ENCODE results near the gene NELL1.

The NELL1 gene

DNA sequence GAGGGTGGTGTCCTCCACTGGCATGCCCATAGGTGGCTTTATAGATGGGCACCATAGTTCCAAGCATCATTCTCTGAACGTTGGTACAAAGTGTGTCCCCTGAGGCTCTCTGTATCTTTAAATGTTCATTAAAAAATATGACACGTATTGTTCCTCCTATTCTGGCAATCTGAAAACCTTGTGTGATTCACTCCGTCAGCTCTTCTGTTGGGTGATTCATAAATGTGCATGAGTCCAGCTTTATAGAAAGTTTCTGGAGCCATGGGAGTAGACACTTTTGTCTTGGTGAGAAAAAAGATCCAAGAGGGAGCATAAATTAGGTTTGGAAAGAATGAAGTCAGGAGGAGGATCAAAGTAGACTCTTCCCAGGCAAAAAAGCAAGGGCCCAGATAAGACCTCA lies 728.8 kb downstream of the NELL1 start:
- H3K4ac ChIP-seq (ENCODE audit: low read depth, low read length): no peak overlapping the region
- H4K5ac ChIP-seq (ENCODE audit: low read length): no peak overlapping the region
- no peak overlapping the region for H3K9ac ChIP-seq (ENCODE audit: low read length)
- no peak overlapping the region for H2BK15ac ChIP-seq (replicated peaks; ENCODE audit: low read depth)
- H2BK120ac ChIP-seq (ENCODE audit: low read depth, low read length): no peak overlapping the region
- H2BK5ac ChIP-seq (ENCODE audit: low read length): no peak overlapping the region
- H3K4me3 ChIP-seq (ENCODE audit: low read length): no peak overlapping the region
- no peak overlapping the region for H3K4me2 ChIP-seq (ENCODE audit: low read length)
- H4K8ac ChIP-seq (ENCODE audit: low read depth, low read length): no peak overlapping the region
- no peaks in the 10 kb centered on the region for H3K27me3 ChIP-seq (ENCODE audit: insufficient read depth, low read length, poor library complexity)
- H3K23ac ChIP-seq (ENCODE audit: low read length): no peak overlapping the region
- H3K27ac ChIP-seq (ENCODE audit: low read depth, low read length): no peak overlapping the region
- no peaks in the 10 kb centered on the region for H3K36me3 ChIP-seq (ENCODE audit: control insufficient read depth, insufficient read depth, low read length)
- H3K79me1 ChIP-seq (ENCODE audit: low read length): no peaks in the 10 kb centered on the region
- WGBS (ENCODE audit: extremely low coverage, insufficient coverage, low lambda C conversion rate): no CpG with 5 or more reads among the region's 3 CpGs
- H3K79me2 ChIP-seq (ENCODE audit: control insufficient read depth, insufficient read depth, low read length): no peaks in the 10 kb centered on the region
- DNase-seq: no peak
- no peaks in the 10 kb centered on the region for H3K4me1 ChIP-seq (ENCODE audit: control insufficient read depth, low read depth, low read length)
- no peak overlapping the region for H2AK5ac ChIP-seq (ENCODE audit: low read length)
- H3K56ac ChIP-seq (ENCODE audit: low read length): no peak overlapping the region
- H3K18ac ChIP-seq (ENCODE audit: low read length): no peak overlapping the region

DNA sequence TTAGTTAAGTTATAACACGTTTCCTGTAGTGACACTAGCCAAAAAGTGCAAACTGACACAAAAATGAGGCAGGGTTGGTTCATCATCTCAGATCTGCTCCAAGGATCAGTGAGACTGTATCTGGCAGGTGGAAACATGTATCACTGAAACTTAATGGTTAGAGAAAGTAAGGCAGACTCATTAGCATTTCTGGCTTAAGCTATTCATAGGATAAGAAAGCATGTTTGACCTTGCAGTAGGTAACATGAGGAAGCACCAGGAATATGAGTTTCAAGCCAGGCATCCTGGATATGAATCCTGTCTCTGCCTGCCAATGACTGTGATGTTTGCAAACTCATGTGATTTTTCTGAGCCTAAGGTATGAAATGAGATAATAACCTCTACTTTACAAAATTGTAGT lies 732.1 kb downstream of the NELL1 start:
- no peaks in the 10 kb centered on the region for H3K36me3 ChIP-seq (ENCODE audit: control insufficient read depth, insufficient read depth, low read length)
- WGBS (ENCODE audit: extremely low coverage, insufficient coverage, low lambda C conversion rate): no CpG with 5 or more reads among the region's 1 CpG
- DNase-seq: no peak
- no peak overlapping the region for H4K8ac ChIP-seq (ENCODE audit: low read depth, low read length)
- no peak overlapping the region for H3K56ac ChIP-seq (ENCODE audit: low read length)
- no peak overlapping the region for H3K9ac ChIP-seq (ENCODE audit: low read length)
- H3K23ac ChIP-seq (ENCODE audit: low read length): no peak overlapping the region
- no peak overlapping the region for H3K4ac ChIP-seq (ENCODE audit: low read depth, low read length)
- H3K79me2 ChIP-seq (ENCODE audit: control insufficient read depth, insufficient read depth, low read length): no peaks in the 10 kb centered on the region
- no peak overlapping the region for H4K5ac ChIP-seq (ENCODE audit: low read length)
- no peak overlapping the region for H2BK120ac ChIP-seq (ENCODE audit: low read depth, low read length)
- no peak overlapping the region for H3K4me2 ChIP-seq (ENCODE audit: low read length)
- H2AK5ac ChIP-seq (ENCODE audit: low read length): no peak overlapping the region
- no peaks in the 10 kb centered on the region for H3K27me3 ChIP-seq (ENCODE audit: insufficient read depth, low read length, poor library complexity)
- H3K18ac ChIP-seq (ENCODE audit: low read length): no peak overlapping the region
- H3K4me3 ChIP-seq (ENCODE audit: low read length): no peak overlapping the region
- no peak overlapping the region for H3K27ac ChIP-seq (ENCODE audit: low read depth, low read length)
- H2BK5ac ChIP-seq (ENCODE audit: low read length): no peak overlapping the region
- no peaks in the 10 kb centered on the region for H3K79me1 ChIP-seq (ENCODE audit: low read length)
- H3K4me1 ChIP-seq (ENCODE audit: control insufficient read depth, low read depth, low read length): no peaks in the 10 kb centered on the region
- H2BK15ac ChIP-seq (replicated peaks; ENCODE audit: low read depth): no peak overlapping the region

DNA sequence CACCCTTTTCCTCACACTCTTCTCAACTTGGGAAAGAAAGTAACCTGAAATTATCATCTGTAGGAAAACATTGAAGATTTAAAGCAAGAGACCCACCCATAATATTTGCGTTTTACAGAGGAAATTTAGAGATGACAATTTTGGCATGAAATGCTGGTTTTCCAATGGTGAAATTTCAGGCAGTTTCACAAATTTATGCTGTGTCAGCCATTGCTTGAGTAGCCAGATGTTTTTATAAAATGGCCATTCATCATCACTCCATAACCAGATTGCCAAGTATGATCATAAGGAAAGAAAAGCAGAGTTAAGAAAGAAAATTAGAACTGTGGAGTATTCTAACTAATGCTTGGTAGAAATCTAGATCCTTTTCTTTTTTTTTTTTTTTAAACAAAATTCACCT lies 732.9 kb downstream of the NELL1 start:
- no peak overlapping the region for H2AK5ac ChIP-seq (ENCODE audit: low read length)
- H2BK120ac ChIP-seq (ENCODE audit: low read depth, low read length): no peak overlapping the region
- H3K79me1 ChIP-seq (ENCODE audit: low read length): no peaks in the 10 kb centered on the region
- no peaks in the 10 kb centered on the region for H3K36me3 ChIP-seq (ENCODE audit: control insufficient read depth, insufficient read depth, low read length)
- H4K5ac ChIP-seq (ENCODE audit: low read length): no peak overlapping the region
- no peak overlapping the region for H3K4ac ChIP-seq (ENCODE audit: low read depth, low read length)
- no peak overlapping the region for H3K18ac ChIP-seq (ENCODE audit: low read length)
- H3K23ac ChIP-seq (ENCODE audit: low read length): no peak overlapping the region
- no peak overlapping the region for H3K27ac ChIP-seq (ENCODE audit: low read depth, low read length)
- no peak for DNase-seq
- no peak overlapping the region for H2BK15ac ChIP-seq (replicated peaks; ENCODE audit: low read depth)
- no peaks in the 10 kb centered on the region for H3K27me3 ChIP-seq (ENCODE audit: insufficient read depth, low read length, poor library complexity)
- H3K4me2 ChIP-seq (ENCODE audit: low read length): no peak overlapping the region
- H3K9ac ChIP-seq (ENCODE audit: low read length): no peak overlapping the region
- no peak overlapping the region for H3K4me3 ChIP-seq (ENCODE audit: low read length)
- H3K79me2 ChIP-seq (ENCODE audit: control insufficient read depth, insufficient read depth, low read length): no peaks in the 10 kb centered on the region
- no peak overlapping the region for H2BK5ac ChIP-seq (ENCODE audit: low read length)
- WGBS (ENCODE audit: extremely low coverage, insufficient coverage, low lambda C conversion rate): no CpG with 5 or more reads among the region's 1 CpG
- H4K8ac ChIP-seq (ENCODE audit: low read depth, low read length): no peak overlapping the region
- H3K4me1 ChIP-seq (ENCODE audit: control insufficient read depth, low read depth, low read length): no peaks in the 10 kb centered on the region
- H3K56ac ChIP-seq (ENCODE audit: low read length): no peak overlapping the region

DNA sequence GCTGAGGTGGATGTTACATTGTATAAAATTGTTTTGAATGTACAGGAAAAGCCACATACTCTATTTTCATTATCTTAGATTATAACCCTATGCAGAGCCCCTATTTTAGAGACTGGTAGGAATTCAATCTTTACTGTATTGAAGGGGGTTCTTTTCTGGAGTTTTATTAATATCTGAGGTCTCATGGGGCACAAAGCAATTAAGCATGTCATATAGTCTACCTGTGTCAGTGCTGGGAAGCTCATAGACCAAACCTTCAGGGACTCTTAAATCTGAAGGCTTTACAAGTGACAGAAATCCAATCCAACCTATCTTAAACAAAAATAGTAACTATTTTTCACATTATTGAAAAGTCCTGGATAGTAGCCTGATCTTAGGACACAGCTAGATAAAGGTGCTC lies 733.7 kb downstream of the NELL1 start:
- H3K4me1 ChIP-seq (ENCODE audit: control insufficient read depth, low read depth, low read length): no peaks in the 10 kb centered on the region
- H3K27ac ChIP-seq (ENCODE audit: low read depth, low read length): no peak overlapping the region
- no peak overlapping the region for H3K56ac ChIP-seq (ENCODE audit: low read length)
- H3K27me3 ChIP-seq (ENCODE audit: insufficient read depth, low read length, poor library complexity): no peaks in the 10 kb centered on the region
- no peaks in the 10 kb centered on the region for H3K79me1 ChIP-seq (ENCODE audit: low read length)
- no peak overlapping the region for H2AK5ac ChIP-seq (ENCODE audit: low read length)
- H3K4me3 ChIP-seq (ENCODE audit: low read length): no peak overlapping the region
- H4K8ac ChIP-seq (ENCODE audit: low read depth, low read length): no peak overlapping the region
- H2BK5ac ChIP-seq (ENCODE audit: low read length): no peak overlapping the region
- no peak overlapping the region for H3K4ac ChIP-seq (ENCODE audit: low read depth, low read length)
- no peak overlapping the region for H3K4me2 ChIP-seq (ENCODE audit: low read length)
- H3K23ac ChIP-seq (ENCODE audit: low read length): no peak overlapping the region
- H3K36me3 ChIP-seq (ENCODE audit: control insufficient read depth, insufficient read depth, low read length): no peaks in the 10 kb centered on the region
- H4K5ac ChIP-seq (ENCODE audit: low read length): no peak overlapping the region
- no peak overlapping the region for H2BK120ac ChIP-seq (ENCODE audit: low read depth, low read length)
- DNase-seq: no peak
- no peak overlapping the region for H3K9ac ChIP-seq (ENCODE audit: low read length)
- no peaks in the 10 kb centered on the region for H3K79me2 ChIP-seq (ENCODE audit: control insufficient read depth, insufficient read depth, low read length)
- H2BK15ac ChIP-seq (replicated peaks; ENCODE audit: low read depth): no peak overlapping the region
- H3K18ac ChIP-seq (ENCODE audit: low read length): no peak overlapping the region

DNA sequence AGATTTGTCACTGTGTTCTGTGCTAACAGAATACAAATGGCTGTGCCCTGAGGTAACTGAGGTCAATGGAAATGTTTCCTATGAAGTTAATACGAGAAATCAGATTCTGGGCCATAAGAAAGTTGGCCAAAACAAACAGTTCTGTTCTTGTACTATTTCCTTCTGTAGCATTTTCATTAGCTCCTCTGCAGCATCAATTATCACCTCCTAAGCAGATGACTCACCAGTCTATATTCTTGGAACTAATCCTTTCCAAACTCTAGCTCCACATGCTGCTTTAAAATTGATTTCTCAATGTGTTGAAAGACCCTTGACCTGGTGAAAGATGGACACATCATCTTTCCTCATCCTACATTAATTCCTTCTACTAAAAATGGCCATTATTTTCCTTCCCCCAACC lies 736.0 kb downstream of the NELL1 start:
- no peaks in the 10 kb centered on the region for H3K36me3 ChIP-seq (ENCODE audit: control insufficient read depth, insufficient read depth, low read length)
- no peak overlapping the region for H3K18ac ChIP-seq (ENCODE audit: low read length)
- H2BK15ac ChIP-seq (replicated peaks; ENCODE audit: low read depth): no peak overlapping the region
- H2BK5ac ChIP-seq (ENCODE audit: low read length): no peak overlapping the region
- H3K79me2 ChIP-seq (ENCODE audit: control insufficient read depth, insufficient read depth, low read length): no peaks in the 10 kb centered on the region
- no peak overlapping the region for H4K8ac ChIP-seq (ENCODE audit: low read depth, low read length)
- H3K4ac ChIP-seq (ENCODE audit: low read depth, low read length): no peak overlapping the region
- H3K56ac ChIP-seq (ENCODE audit: low read length): no peak overlapping the region
- no peak for DNase-seq
- H3K9ac ChIP-seq (ENCODE audit: low read length): no peak overlapping the region
- H2BK120ac ChIP-seq (ENCODE audit: low read depth, low read length): no peak overlapping the region
- no peaks in the 10 kb centered on the region for H3K4me1 ChIP-seq (ENCODE audit: control insufficient read depth, low read depth, low read length)
- no peaks in the 10 kb centered on the region for H3K27me3 ChIP-seq (ENCODE audit: insufficient read depth, low read length, poor library complexity)
- H4K5ac ChIP-seq (ENCODE audit: low read length): no peak overlapping the region
- H3K4me2 ChIP-seq (ENCODE audit: low read length): no peak overlapping the region
- no CpG with 5 or more reads among the region's 1 CpG for WGBS (ENCODE audit: extremely low coverage, insufficient coverage, low lambda C conversion rate)
- H2AK5ac ChIP-seq (ENCODE audit: low read length): no peak overlapping the region
- H3K27ac ChIP-seq (ENCODE audit: low read depth, low read length): no peak overlapping the region
- no peak overlapping the region for H3K4me3 ChIP-seq (ENCODE audit: low read length)
- H3K23ac ChIP-seq (ENCODE audit: low read length): no peak overlapping the region
- no peaks in the 10 kb centered on the region for H3K79me1 ChIP-seq (ENCODE audit: low read length)

DNA sequence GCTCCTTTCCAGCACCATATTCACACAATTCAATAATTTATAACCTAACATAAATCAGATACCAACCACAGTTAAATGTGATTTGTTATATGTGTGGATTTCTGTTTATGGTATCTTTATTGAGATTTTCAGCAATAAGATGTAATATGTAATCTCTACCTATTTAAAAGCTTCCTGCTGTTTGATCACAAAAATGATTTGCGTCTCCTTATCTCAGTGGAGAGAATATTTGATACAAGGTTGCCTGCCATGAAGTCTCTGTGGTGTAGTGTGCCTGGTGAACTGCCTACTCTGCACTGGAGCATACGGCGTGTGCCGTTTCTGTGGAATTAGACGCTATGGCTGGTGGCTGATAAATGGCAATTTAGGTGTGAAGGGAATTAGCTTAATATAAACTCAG lies 741.1 kb downstream of the NELL1 start:
- no peak overlapping the region for H3K23ac ChIP-seq (ENCODE audit: low read length)
- no peak overlapping the region for H3K4ac ChIP-seq (ENCODE audit: low read depth, low read length)
- H3K4me2 ChIP-seq (ENCODE audit: low read length): no peak overlapping the region
- H2BK5ac ChIP-seq (ENCODE audit: low read length): no peak overlapping the region
- no peak overlapping the region for H3K56ac ChIP-seq (ENCODE audit: low read length)
- no peaks in the 10 kb centered on the region for H3K79me2 ChIP-seq (ENCODE audit: control insufficient read depth, insufficient read depth, low read length)
- H3K36me3 ChIP-seq (ENCODE audit: control insufficient read depth, insufficient read depth, low read length): no peaks in the 10 kb centered on the region
- H3K9ac ChIP-seq (ENCODE audit: low read length): no peak overlapping the region
- H4K8ac ChIP-seq (ENCODE audit: low read depth, low read length): no peak overlapping the region
- no peak overlapping the region for H3K18ac ChIP-seq (ENCODE audit: low read length)
- no peak overlapping the region for H2AK5ac ChIP-seq (ENCODE audit: low read length)
- no peak overlapping the region for H3K27ac ChIP-seq (ENCODE audit: low read depth, low read length)
- no peak overlapping the region for H4K5ac ChIP-seq (ENCODE audit: low read length)
- no peaks in the 10 kb centered on the region for H3K27me3 ChIP-seq (ENCODE audit: insufficient read depth, low read length, poor library complexity)
- no peaks in the 10 kb centered on the region for H3K4me1 ChIP-seq (ENCODE audit: control insufficient read depth, low read depth, low read length)
- no peaks in the 10 kb centered on the region for H3K79me1 ChIP-seq (ENCODE audit: low read length)
- no peak overlapping the region for H2BK15ac ChIP-seq (replicated peaks; ENCODE audit: low read depth)
- H3K4me3 ChIP-seq (ENCODE audit: low read length): no peak overlapping the region
- no peak for DNase-seq
- WGBS (ENCODE audit: extremely low coverage, insufficient coverage, low lambda C conversion rate): no CpG with 5 or more reads among the region's 5 CpGs
- H2BK120ac ChIP-seq (ENCODE audit: low read depth, low read length): no peak overlapping the region
